CD4-positive, alpha-beta T cell treated with Interleukin-15 for 4 hours (primary cell): ENCODE measurements around the gene TASL.
A peak's percentile ranks its signal among the peaks of the same experiment; 100 is the strongest.
"Not testable (repeated sequence)": the region's sequence is repeated elsewhere in the genome, so short reads cannot be mapped to it uniquely, and the experiment has no call there.

Experiments
- DNase-seq: peaks from one replicate; pipeline ENCODE4 v3.0.0-alpha.2; 2020; ENCODE audit warnings: low spot score

The TASL gene

GRCh38 chrX:30577362-30577991 lies at the start of gene TASL:
TASL (minus strand) TSS chrX:30577766; CDS start chrX:30560355, 17,411 bp downstream.
- peak; percentile 33 for DNase-seq

- DNase-seq: no peak
These were observed 48.8 kb upstream of the TASL start for GRCh38 chrX:30626402-30626801.

GRCh38 chrX:30622361-30622760 lies 44.8 kb upstream of the TASL start:
- no peak for DNase-seq

- no peak for DNase-seq
These were observed 43.5 kb upstream of the TASL start for GRCh38 chrX:30620980-30621618.

GRCh38 chrX:30620125-30620524 lies 42.6 kb upstream of the TASL start:
- no peak for DNase-seq

- DNase-seq: no peak
These were observed 40.7 kb upstream of the TASL start for GRCh38 chrX:30618160-30618765.

- no peak for DNase-seq
These were observed 37.7 kb upstream of the TASL start for GRCh38 chrX:30615229-30615628.

GRCh38 chrX:30613721-30614120 lies 36.2 kb upstream of the TASL start:
- no peak for DNase-seq

GRCh38 chrX:30612250-30612655 lies 34.7 kb upstream of the TASL start:
- no peak for DNase-seq

- DNase-seq: no peak
These were observed 32.5 kb upstream of the TASL start for GRCh38 chrX:30610026-30610425.

GRCh38 chrX:30607155-30607554 lies 29.6 kb upstream of the TASL start:
- DNase-seq: no peak

- DNase-seq: not testable (repeated sequence)
These were observed 23.0 kb upstream of the TASL start for GRCh38 chrX:30600269-30601176.

- no peak for DNase-seq
These were observed 19.8 kb upstream of the TASL start for GRCh38 chrX:30597216-30598012.

- peak; percentile 12 for DNase-seq
These were observed 16.1 kb upstream of the TASL start for GRCh38 chrX:30593440-30594200.

GRCh38 chrX:30592831-30593230 lies 15.3 kb upstream of the TASL start:
- no peak for DNase-seq

GRCh38 chrX:30590368-30590767 lies 12.8 kb upstream of the TASL start:
- DNase-seq: no peak

- DNase-seq: no peak
These were observed 11.8 kb upstream of the TASL start for GRCh38 chrX:30589146-30589888.

- no peak for DNase-seq
These were observed 8.9 kb upstream of the TASL start for GRCh38 chrX:30586516-30586915.

GRCh38 chrX:30582664-30583063 lies 5.1 kb upstream of the TASL start:
- no peak for DNase-seq

- no peak for DNase-seq
These were observed 3.1 kb upstream of the TASL start for GRCh38 chrX:30580641-30581040.
